GM12874 (cell line): ENCODE data around the gene NEDD4.

Experiments used
- CTCF ChIP-seq: IDR thresholded peaks from 2 replicates; pipeline ENCODE4 v1.5.1; 2011; ENCODE audit warnings: low read depth, mild to moderate bottlenecking, control low read depth, low read length, moderate library complexity; ENCODE audit not compliant: insufficient read depth

Gene NEDD4

GRCh38 chr15:56035166-56035565, 41.8 kb upstream of the NEDD4 start:
- TF ChIP-seq CTCF = no peak

GRCh38 chr15:56034514-56034913, 41.1 kb upstream of the NEDD4 start:
- no peak for TF ChIP-seq CTCF

- no peak for TF ChIP-seq CTCF
Observed at GRCh38 chr15:56032373-56032772, 39.0 kb upstream of the NEDD4 start.

- no peak for TF ChIP-seq CTCF
Observed at GRCh38 chr15:56031836-56032235, 38.4 kb upstream of the NEDD4 start.

- TF ChIP-seq CTCF = no peak
Observed at GRCh38 chr15:56031402-56031801, 38.0 kb upstream of the NEDD4 start.

- no peak for TF ChIP-seq CTCF
Observed at GRCh38 chr15:56028430-56028829, 35.0 kb upstream of the NEDD4 start.

GRCh38 chr15:56019819-56020486, 26.5 kb upstream of the NEDD4 start:
- no peak for TF ChIP-seq CTCF
